Activated T-cell treated with anti-CD3 and anti-CD28 coated beads for 1 hour (primary cell): ENCODE results near the gene CEP128.

Experiments
- DNase-seq: peaks from one replicate; pipeline ENCODE4 v3.0.0-alpha.2; 2020; ENCODE audit warnings: low read depth

The CEP128 gene

GRCh38 chr14:80771201-80771600, 170.3 kb downstream of the CEP128 start:
- DNase-seq = no peak

GRCh38 chr14:80770114-80770908, 171.2 kb downstream of the CEP128 start:
- no peak for DNase-seq

GRCh38 chr14:80768646-80769045, 172.9 kb downstream of the CEP128 start:
- DNase-seq = no peak

GRCh38 chr14:80764921-80765507, 176.5 kb downstream of the CEP128 start:
- DNase-seq = no peak

GRCh38 chr14:80764496-80764895, 177.0 kb downstream of the CEP128 start:
- no peak for DNase-seq

GRCh38 chr14:80762641-80763228, 178.8 kb downstream of the CEP128 start:
- no peak for DNase-seq

GRCh38 chr14:80754696-80755095, 186.8 kb downstream of the CEP128 start:
- DNase-seq = no peak

- DNase-seq = no peak
These were observed 190.3 kb downstream of the CEP128 start for GRCh38 chr14:80751285-80751684.

GRCh38 chr14:80726211-80726610, 215.3 kb downstream of the CEP128 start:
- no peak for DNase-seq

- DNase-seq = no peak
These were observed 222.6 kb downstream of the CEP128 start for GRCh38 chr14:80718940-80719339.

- DNase-seq = no peak
These were observed 227.1 kb downstream of the CEP128 start for GRCh38 chr14:80714474-80714873.

- DNase-seq = no peak
These were observed 228.3 kb downstream of the CEP128 start for GRCh38 chr14:80713076-80713850.

GRCh38 chr14:80705241-80705980, 236.1 kb downstream of the CEP128 start:
- no peak for DNase-seq

GRCh38 chr14:80700601-80701000, 240.9 kb downstream of the CEP128 start:
- DNase-seq = no peak

GRCh38 chr14:80699861-80700260, 241.7 kb downstream of the CEP128 start:
- no peak for DNase-seq

- DNase-seq = no peak
These were observed 242.6 kb downstream of the CEP128 start for GRCh38 chr14:80698974-80699373.

- no peak for DNase-seq
These were observed 245.7 kb downstream of the CEP128 start for GRCh38 chr14:80695869-80696268.

- no peak for DNase-seq
These were observed 248.6 kb downstream of the CEP128 start for GRCh38 chr14:80692903-80693302.

- no peak for DNase-seq
These were observed 259.9 kb downstream of the CEP128 start for GRCh38 chr14:80681651-80682050.

- no peak for DNase-seq
These were observed 262.3 kb downstream of the CEP128 start for GRCh38 chr14:80679273-80679672.

- DNase-seq = no peak
These were observed 263.1 kb downstream of the CEP128 start for GRCh38 chr14:80678436-80678835.

GRCh38 chr14:80669426-80669825, 272.1 kb downstream of the CEP128 start:
- no peak for DNase-seq
